ENCODE data around the gene MVD. TPM values are rescaled to one million over a fixed set of nuclear protein-coding genes. Genes with fewer than 3 reads are reported as not detected.
"Not testable (repeated sequence)": the region's sequence is repeated elsewhere in the genome, so short reads cannot be mapped to it uniquely, and the experiment has no call there.

The MVD gene
- total and polyA plus RNA-seq, 2 donors = 14.8 to 35.7 TPM

DNA sequence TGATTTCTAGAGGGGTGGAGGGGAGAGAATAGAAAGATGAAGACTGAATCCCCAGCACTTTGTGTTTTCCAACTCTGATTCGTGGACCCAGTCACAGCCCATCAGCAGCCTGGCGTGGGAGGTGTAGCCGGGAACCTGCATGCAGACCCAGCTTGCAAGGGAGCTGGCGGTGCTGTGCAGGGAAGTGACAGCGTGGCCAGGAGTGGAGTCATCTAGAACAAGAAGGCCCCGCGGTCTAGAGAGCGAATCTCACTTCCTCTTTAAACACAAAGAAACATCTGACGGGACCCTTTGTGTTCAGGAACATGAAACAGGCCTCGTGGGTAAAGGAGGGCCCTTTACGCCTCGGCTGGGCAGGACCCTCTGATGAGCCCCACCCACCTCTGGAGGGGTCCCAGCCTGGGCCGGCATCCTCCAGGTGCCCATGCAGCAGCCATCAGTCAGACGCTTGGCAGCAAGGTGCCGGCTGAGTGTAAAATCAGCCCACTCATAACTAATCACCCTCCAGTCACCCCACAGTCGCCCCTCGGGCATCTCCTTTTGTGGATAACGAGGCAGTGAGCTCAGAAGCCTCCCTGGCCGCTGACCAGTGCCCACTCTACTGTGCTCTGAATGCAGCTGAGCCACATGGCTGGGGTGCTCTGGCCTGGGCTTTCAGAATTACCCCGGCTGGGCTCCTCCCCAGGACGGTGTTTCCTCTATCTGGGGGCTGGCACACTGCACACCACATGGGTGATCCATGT is 19.0 kb upstream of the MVD start:
- DNase-seq (ENCODE audit: extremely low spot score) = no peak
- H3K27ac ChIP-seq (ENCODE audit: low read depth) = peak overlapping the region; percentile 64
- H3K4me1 ChIP-seq (ENCODE audit: insufficient read depth) = no peaks in the 10 kb centered on the region
- WGBS = 40% methylated on average over 21 of the region's 21 CpGs
- no peaks in the 10 kb centered on the region for H3K36me3 ChIP-seq (ENCODE audit: insufficient read depth)
- no peak overlapping the region for H3K4me3 ChIP-seq (ENCODE audit: low read depth, low read length)

DNA sequence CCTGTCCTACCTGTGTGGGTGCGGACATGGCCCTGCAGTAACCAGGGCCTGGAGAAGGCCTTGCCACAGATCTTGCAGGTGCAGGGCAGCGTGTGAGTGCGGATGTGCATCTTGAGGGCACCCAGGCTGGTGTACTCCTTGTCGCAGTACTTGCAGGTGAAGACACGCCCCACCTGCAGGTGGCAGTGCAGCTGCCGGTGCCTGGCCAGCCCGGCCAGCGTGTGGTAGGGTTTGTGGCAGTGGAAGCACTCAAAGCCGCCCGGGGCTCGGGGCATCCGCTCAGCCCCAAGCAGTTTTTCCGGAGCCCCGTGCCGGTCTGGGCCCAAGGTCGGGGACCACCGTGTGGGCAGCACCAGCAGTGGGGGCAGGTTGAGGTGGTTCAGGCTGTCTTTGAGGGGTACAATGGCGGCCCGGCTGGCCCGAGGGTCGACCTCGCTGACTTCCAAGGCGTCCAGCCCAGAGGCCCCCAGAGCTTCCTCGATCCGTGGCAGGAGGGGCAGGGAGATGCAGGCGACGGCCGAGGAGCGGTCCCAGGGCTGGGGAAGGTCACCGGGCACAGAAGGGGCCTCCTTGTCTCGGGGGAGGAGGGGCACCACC is 18.3 kb upstream of the MVD start:
- no peak for DNase-seq (ENCODE audit: extremely low spot score)
- Histone ChIP-seq H3K36me3 (ENCODE audit: insufficient read depth) (no peaks in the 10 kb centered on the region), H3K27ac (ENCODE audit: low read depth) (no peak overlapping the region), H3K4me1 (ENCODE audit: insufficient read depth) (no peaks in the 10 kb centered on the region), H3K4me3 (ENCODE audit: low read depth, low read length) (no peak overlapping the region)
- WGBS = 56% methylated on average over 31 of the region's 31 CpGs

DNA sequence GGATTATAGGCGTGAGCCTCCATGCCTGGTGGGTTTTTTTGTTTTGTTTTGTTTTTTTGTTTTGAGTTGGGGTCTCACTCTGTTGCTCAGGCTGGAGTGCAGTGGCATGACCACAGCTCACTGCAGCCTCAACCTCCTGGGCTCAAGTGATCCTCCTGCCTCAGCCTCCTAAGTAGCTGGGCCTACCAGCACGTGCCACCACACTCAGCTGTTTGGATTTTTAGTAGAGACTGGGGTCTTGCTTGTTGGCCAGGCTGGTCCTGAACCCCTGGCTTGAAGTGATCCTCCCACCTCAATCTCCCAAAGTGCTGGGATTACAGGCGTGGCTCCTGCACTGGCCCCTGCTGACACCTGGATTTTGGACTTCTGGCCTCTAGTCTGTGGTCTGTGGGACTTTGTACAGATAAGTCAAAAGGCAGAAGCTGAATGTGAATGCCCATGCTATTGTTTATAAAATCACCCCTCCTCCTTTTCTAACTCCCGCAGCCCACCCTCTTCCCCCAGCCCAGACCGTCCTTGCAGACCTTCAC is 17.7 kb upstream of the MVD start:
- no peak overlapping the region for H3K4me3 ChIP-seq (ENCODE audit: low read depth, low read length)
- H3K36me3 ChIP-seq (ENCODE audit: insufficient read depth) = no peaks in the 10 kb centered on the region
- no peak overlapping the region for H3K27ac ChIP-seq (ENCODE audit: low read depth)
- WGBS = 79% methylated on average over 5 of the region's 5 CpGs
- no peaks in the 10 kb centered on the region for H3K4me1 ChIP-seq (ENCODE audit: insufficient read depth)
- no peak for DNase-seq (ENCODE audit: extremely low spot score)

DNA sequence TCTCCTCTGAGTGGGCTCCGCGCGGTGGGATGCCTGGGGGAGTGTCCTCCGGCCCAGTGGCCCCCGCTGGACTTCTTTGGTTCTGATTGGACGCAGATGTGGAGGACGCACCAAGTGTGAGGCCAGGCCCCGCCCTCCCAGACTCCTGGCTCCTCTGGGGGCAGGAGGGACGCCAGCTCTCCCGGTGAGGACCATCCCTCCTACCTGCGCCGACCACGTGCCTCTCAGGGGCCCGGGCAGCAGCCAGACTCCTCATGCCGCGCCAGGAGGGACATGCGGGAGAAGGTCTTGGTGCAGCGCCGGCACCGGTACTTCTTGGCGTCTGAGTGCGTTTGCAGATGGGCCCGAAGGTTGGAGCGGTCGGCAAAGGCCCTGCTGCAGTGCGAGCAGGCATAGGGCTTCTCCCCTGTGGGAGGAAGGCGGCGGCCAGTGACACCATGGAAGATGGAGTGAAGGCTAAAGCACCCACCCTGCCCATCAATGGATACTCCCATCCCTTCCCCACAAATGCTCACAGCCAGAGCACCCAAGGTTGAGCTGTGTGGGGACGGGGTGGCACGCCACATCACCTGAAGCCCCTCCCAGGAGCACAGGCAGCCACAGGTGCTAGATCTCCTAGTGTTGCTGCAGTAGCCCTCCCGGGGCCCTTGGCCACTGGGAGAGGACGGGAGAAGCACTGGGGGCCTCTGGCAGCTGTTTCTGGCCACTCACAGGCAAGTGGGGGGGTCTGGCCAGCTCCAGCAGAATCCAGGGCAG is 15.5 kb upstream of the MVD start:
- 65% methylated on average over 32 of the region's 32 CpGs for WGBS
- Histone ChIP-seq H3K27ac (ENCODE audit: low read depth) (no peak overlapping the region), H3K4me3 (ENCODE audit: low read depth, low read length) (no peak overlapping the region), H3K36me3 (ENCODE audit: insufficient read depth) (no peaks in the 10 kb centered on the region), H3K4me1 (ENCODE audit: insufficient read depth) (no peaks in the 10 kb centered on the region)
- no peak for DNase-seq (ENCODE audit: extremely low spot score)

DNA sequence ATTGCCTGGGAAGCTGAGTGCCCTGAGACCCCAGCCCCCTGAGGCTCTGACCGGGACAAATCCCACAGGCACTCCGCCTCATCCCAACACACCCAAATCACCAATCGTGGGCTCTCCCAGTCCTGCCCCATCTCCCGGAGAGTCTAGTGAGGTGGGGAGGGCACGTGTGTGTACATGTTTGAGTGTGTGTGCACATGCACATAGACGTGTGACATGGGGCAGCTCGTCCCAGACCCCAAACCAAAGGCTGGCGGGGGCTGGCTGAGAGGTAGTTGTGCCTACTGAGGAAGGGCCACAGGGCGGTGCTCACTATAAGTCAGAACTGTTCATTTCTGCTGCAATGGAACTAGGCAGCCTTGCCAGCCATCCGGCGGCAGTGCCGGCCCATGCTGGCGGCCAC is 14.8 kb upstream of the MVD start:
- no peak for DNase-seq (ENCODE audit: extremely low spot score)
- Histone ChIP-seq H3K4me3 (ENCODE audit: low read depth, low read length) (no peak overlapping the region), H3K4me1 (ENCODE audit: insufficient read depth) (no peaks in the 10 kb centered on the region), H3K36me3 (ENCODE audit: insufficient read depth) (no peaks in the 10 kb centered on the region), H3K27ac (ENCODE audit: low read depth) (no peak overlapping the region)
- 75% methylated on average over 13 of the region's 13 CpGs for WGBS

DNA sequence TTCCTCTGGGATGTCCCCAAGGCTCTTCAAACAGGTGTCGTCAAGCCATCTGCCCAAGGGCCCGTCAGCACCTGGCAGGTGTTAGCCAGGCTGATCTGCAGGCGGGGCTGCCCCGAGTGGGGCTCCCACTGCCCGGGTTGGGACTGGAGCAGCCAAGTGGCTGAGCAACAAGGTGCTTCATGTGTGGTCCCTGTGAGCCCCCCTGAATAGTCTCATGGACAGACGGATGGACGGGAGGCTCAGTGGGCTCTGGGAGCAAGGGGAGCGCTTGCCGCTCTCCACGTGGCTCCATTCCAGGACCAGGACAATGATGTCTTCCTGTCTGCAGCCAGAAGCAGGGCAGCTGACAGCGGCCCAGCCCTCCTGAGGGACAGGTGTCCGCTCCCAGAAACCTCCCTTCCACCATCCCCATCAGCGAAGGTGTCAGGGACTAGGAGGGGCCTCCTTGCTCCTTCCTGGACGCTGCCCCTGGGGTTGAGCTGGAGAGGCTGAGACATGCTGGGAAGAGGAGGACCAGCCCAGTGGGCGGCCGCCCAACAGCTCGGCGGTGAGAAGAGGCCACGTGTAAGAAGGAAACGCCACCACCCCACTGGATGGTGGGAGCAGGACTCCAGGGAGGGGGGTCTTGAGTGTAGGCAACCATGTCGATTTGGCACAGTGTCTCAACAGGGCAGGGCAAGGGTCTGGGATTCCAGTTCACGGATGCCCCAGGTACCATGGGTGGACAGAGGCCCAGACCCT is 13.8 kb upstream of the MVD start:
- Histone ChIP-seq H3K27ac (ENCODE audit: low read depth) (no peak overlapping the region), H3K36me3 (ENCODE audit: insufficient read depth) (no peaks in the 10 kb centered on the region), H3K4me1 (ENCODE audit: insufficient read depth) (no peaks in the 10 kb centered on the region), H3K4me3 (ENCODE audit: low read depth, low read length) (no peak overlapping the region)
- 83% methylated on average over 22 of the region's 22 CpGs for WGBS
- no peak for DNase-seq (ENCODE audit: extremely low spot score)

DNA sequence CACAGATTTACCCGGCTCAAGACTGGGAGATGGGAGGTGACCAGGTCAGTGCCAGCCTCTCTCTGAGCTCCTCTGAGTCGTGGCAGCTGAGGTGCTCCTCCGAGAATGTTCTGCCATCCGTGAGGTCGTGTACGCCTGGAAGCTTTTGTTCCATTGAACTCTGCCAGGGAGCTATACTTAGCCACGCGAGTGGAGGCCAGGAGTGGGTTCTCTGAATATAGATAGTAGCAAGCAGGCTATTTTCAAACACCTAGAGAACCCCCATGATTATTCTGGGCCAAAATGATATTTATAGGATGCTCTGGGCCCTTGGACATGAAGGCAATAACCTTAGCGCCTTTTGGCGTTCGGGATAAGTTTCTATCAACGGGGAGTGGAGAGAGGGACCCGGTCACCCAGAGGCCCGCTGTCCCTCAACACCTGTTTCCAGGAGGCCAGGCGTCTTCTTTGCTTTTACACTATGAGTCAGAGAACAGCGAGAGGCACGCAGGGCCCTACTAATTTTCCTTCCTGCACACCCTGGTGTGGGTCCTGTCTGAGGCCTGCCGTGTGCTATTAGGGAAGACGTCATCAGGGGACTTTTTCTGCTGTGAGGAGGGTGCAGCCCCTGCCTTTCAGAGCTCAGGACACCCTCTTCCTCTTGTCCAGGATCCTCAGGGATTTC is 11.0 kb upstream of the MVD start:
- WGBS = 92% methylated on average over 19 of the region's 19 CpGs
- H3K4me3 ChIP-seq (ENCODE audit: low read depth, low read length) = no peak overlapping the region
- H3K4me1 ChIP-seq (ENCODE audit: insufficient read depth) = no peaks in the 10 kb centered on the region
- H3K27ac ChIP-seq (ENCODE audit: low read depth) = no peak overlapping the region
- no peak for DNase-seq (ENCODE audit: extremely low spot score)
- no peaks in the 10 kb centered on the region for H3K36me3 ChIP-seq (ENCODE audit: insufficient read depth)

DNA sequence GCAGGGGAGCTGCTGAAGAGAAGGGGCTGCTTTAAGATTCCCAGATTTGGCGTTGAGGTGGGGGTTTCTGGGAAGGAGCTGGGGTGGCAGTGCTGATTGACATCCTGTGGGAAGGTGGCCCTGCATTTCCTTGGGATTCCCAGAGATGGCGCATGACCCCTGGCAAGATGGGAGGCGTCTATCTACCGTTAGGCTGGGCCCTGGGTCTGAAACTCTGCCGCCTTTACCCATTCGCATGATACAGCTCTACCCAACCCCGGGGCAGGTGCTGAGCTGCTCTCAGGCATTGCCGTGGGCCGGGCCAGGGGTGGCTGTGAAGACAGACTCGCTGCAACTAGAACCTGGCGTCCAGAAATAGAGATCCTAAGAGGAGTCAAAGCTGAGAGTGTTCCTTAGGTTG is 9.9 kb upstream of the MVD start:
- Histone ChIP-seq H3K27ac (ENCODE audit: low read depth) (no peak overlapping the region), H3K4me1 (ENCODE audit: insufficient read depth) (no peaks in the 10 kb centered on the region), H3K36me3 (ENCODE audit: insufficient read depth) (no peaks in the 10 kb centered on the region), H3K4me3 (ENCODE audit: low read depth, low read length) (no peak overlapping the region)
- 63% methylated on average over 11 of the region's 11 CpGs for WGBS
- no peak for DNase-seq (ENCODE audit: extremely low spot score)

DNA sequence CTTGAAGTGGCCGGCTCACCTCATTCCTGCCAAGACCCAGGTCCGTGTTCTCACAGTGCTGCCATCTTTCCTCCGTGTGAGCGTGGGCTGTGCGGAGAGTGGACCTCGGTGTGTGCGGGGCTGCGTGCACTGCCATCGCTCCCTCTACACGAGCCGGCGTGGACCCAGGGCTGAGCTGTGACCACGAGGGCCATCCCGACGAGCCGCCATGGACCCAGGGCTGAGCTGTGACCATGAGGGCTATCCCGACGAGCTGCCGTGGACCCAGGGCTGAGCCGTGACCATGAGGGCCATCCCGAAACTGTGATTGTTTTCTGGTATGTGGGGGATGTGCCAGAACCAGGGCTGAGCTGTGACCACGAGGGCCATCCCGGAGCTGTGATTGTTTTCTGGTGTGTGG is 8.9 kb upstream of the MVD start:
- H3K36me3 ChIP-seq (ENCODE audit: insufficient read depth) = no peaks in the 10 kb centered on the region

DNA sequence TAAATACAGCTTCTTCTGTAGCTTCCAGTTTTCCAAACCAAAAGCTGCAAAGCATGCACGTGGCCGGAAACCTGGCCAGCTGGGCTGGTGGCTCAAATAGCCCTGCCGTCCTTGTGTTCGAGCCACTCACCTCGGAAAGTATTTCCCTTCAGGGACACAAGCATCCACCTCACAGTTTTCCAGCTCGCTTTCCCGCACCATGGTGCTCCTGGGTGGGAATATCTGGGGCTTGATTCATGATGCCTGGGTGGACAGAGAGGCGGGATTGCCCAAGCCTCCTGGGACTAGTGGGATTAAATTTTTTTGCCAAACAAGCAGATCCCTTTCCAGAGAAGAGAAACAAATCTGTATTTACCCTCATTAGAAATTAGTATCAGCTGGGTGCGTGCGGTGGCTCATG is 7.1 kb upstream of the MVD start:
- Histone ChIP-seq H3K36me3 (ENCODE audit: insufficient read depth) (no peaks in the 10 kb centered on the region), H3K4me3 (ENCODE audit: low read depth, low read length) (no peak overlapping the region), H3K4me1 (ENCODE audit: insufficient read depth) (no peaks in the 10 kb centered on the region), H3K27ac (ENCODE audit: low read depth) (no peak overlapping the region)
- 76% methylated on average over 10 of the region's 10 CpGs for WGBS
- no peak for DNase-seq (ENCODE audit: extremely low spot score)

More for the DNA sequence above, 8.9 kb upstream of the MVD start:
- H3K4me1 ChIP-seq (ENCODE audit: insufficient read depth) = no peaks in the 10 kb centered on the region
- 91% methylated on average over 23 of the region's 23 CpGs for WGBS
- H3K4me3 ChIP-seq (ENCODE audit: low read depth, low read length) = no peak overlapping the region
- H3K27ac ChIP-seq (ENCODE audit: low read depth) = no peak overlapping the region
- DNase-seq (ENCODE audit: extremely low spot score) = no peak

DNA sequence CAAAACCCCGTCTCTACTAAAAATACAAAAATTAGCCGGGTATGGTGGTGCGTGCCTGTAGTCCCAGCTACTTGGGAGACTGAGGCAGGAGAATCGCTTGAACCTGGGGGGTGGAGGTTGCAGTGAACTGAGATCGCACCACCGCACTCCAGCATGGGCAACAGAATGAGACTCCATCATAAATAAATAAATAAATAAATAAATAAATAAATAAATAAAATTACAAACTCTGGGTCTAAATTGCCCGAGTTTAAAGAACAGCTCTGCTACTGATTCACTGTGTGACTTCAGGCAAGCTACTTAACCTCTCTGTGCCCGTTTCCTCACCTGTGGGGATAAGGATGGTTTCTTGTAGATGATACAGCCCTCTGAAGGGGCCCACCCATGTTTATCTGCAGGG is 6.6 kb upstream of the MVD start:
- 94% methylated on average over 8 of the region's 8 CpGs for WGBS
- H3K36me3 ChIP-seq (ENCODE audit: insufficient read depth); H3K4me3 ChIP-seq (ENCODE audit: low read depth, low read length); DNase-seq (ENCODE audit: extremely low spot score); H3K4me1 ChIP-seq (ENCODE audit: insufficient read depth); H3K27ac ChIP-seq (ENCODE audit: low read depth): not testable (repeated sequence)

DNA sequence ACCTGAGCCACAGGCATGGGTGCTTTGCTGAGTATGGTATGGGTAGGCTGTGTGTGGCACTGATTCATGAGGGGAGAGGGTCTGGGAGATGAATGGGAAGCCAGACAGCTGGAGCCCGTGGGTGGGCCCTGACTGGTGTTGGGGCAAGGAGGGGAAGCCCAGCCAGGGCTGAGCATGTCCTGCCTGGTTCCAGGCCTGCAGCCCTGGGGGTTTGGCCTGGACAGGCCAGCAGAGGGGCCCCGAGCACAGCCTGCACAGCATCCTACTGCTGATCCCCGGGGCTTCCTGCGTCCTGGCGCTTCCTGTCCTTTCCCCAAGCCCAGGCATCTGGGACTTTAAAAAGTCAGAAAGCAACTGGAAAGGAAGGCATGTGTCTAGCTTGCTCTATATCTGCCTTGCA is 4.6 kb upstream of the MVD start:
- Histone ChIP-seq H3K4me3 (ENCODE audit: low read depth, low read length) (no peak overlapping the region), H3K36me3 (ENCODE audit: insufficient read depth) (no peaks in the 10 kb centered on the region), H3K4me1 (ENCODE audit: insufficient read depth) (no peaks in the 10 kb centered on the region), H3K27ac (ENCODE audit: low read depth) (no peak overlapping the region)
- no peak for DNase-seq (ENCODE audit: extremely low spot score)
- 65% methylated on average over 5 of the region's 5 CpGs for WGBS

DNA sequence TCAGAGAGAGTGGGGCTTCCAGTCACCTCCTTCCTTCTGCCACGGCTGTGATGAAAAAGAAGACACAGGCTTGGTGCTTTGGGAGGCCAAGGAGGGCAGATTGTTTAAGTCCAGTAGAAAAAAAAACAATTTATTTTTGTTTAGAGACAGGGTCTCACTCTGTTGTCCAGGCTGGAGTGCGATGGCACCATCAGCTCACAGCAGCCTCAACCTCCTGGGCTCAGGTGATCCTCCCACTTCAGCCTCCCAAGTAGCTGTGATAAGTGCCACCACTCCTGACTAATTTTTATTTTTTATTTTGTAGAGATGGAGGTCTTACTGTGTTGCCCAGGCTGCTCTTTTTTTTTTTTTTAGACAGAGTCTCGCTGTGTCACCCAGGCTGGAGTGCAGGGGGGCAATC is 2.7 kb upstream of the MVD start:
- WGBS = 94% methylated on average over 3 of the region's 3 CpGs
- Histone ChIP-seq H3K4me3 (ENCODE audit: low read depth, low read length) (no peak overlapping the region), H3K4me1 (ENCODE audit: insufficient read depth) (no peaks in the 10 kb centered on the region), H3K27ac (ENCODE audit: low read depth) (no peak overlapping the region), H3K36me3 (ENCODE audit: insufficient read depth) (no peaks in the 10 kb centered on the region)
- no peak for DNase-seq (ENCODE audit: extremely low spot score)

All from urinary bladder (tissue), 4 donors.